ENCODE measurements around the gene HOXB9. TPM values are rescaled to one million over a fixed set of nuclear protein-coding genes. Genes with fewer than 3 reads are reported as not detected.

The HOXB9 gene
- polyA plus RNA-seq, 4 donors, result 51.6 to 75.3 (median 66.7) TPM

DNA sequence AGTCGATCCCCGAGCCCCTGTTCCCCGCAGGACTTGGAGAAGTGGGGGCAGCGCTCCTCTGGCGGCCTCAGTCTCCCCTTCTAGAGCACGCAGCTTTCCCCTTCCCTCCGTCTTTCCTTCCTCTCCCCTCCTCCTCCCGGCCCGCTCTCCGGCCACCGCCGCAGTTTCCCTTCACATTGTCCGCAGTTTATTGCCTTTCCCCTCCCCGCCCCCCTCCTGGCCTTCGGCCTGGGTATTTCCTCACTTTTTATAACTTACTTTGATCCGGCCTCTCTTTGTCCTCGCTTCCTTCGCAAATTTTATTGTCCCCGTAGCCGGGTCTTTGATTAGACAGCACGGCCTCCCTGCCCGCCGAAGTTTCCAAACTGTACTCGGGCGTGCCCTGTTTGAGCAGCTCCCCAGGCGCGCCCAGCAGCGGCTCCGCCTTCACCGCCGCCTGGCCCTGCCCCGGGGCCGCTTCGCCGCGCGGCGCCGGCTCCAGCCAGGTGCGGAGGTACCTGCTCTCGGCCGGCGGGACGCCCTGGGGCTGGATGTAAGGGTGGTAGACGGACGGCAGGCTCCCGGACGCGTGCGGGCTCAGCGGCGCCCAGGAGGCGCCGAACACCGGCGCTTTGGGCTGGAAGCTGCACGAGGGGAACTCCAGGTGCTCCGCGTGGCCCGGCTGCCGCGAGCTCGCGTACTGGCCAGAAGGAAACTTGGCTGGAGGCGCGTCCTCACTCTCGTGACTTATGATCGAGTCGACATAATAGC is 488 bp downstream of the HOXB9 start:
- DNase-seq (ENCODE audit: low read depth in 4 of 4, low spot score in 3 of 4), result no peak

DNA sequence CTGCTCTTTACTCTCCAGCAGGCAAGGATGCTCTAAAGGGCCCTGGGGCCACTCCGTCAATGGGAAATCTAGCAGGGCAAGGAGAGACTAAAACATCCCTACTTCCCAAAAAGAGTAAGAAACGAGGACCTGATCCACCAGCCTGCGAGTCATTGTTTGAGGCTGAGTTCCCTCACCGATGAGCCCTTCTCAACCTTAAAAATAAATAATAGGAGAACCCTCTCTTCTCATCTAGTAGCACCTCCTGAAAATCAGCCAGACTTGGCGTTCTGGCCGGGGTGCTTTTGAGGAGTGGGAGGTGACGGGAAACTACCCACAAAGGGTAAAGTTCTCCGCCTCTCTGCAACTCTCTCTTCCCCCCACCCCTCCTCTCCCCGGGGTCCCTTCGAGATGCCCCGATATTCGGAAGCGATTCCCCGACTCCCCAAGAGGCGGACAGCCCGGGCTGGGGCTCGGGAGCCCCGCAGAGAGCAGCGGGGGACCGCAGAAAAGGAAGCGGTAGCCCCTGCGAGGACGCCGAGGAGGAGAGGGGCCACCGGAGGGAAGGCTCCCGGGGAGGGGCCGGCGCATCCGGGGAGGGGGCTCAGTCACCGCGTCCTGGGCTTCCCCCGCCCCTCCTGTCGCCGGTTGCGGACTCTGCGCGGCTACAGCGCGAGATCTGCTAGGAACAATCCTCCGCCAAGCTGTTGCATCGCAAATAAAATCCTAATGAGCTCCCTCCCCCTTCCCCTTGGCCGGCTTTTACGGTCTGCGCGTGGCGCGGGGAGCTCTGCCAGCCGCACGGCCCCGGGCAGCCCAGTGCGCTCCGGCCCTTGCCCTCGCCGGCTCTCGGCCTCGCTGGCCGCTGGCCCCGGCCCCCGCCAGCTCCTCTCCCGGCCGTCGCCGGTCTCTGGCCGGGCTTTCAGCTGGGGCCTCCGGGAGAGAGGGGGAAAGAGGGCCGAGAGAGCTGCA is 1.3 kb downstream of the HOXB9 start:
- DNase-seq (ENCODE audit: low read depth in 4 of 4, low spot score in 3 of 4), result no peak

DNA sequence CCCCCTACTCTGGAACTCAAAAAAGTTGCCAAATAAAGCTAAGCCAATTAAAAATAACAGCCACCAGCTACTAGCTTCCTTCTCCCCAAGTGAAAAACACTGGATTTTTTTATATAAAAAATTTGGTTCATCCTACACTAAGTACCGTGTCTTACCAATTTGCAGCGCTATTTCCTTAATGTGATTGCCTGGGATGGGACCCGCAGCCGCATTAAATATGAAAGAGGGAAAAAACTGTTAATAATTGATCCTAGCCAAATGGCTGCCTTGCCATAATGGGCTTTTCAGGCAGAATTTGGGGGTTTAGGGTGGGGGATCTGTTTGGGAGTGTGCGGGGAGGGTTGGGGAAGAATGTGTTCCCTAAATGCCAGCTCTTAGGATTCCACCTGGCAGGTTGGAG is 2.0 kb downstream of the HOXB9 start:
- no peak for DNase-seq (ENCODE audit: low read depth in 4 of 4, low spot score in 3 of 4)

DNA sequence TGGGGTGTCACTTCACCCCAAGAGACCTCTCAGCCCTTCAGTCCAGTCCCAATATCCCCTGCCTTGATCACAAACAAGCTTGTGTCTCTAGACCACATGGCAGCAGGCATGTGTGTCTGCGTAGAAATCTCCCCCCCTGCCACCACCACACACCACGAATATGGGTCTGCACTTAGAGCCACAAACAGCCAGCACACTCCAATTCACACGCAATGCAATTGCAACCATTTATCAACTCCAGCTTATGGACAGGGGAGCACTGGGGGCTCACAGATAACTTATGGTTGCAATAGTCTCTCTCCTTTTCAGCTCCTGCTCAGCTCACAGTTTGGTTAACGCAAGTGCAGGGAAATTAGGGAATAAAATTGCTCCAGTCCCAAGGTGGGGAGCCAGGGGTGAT is 2.6 kb downstream of the HOXB9 start:
- no peak for DNase-seq (ENCODE audit: low read depth in 4 of 4, low spot score in 3 of 4)

- DNase-seq (ENCODE audit: low read depth in 4 of 4, low spot score in 3 of 4), result no peak
Observed at GRCh38 chr17:48622857-48623256, 3.3 kb downstream of the HOXB9 start.

- DNase-seq (ENCODE audit: low read depth in 4 of 4, low spot score in 3 of 4), result no peak
Observed at GRCh38 chr17:48621410-48622392, 4.5 kb downstream of the HOXB9 start.

- DNase-seq (ENCODE audit: low read depth in 4 of 4, low spot score in 3 of 4), result no peak
Observed at GRCh38 chr17:48620461-48621139, 5.6 kb downstream of the HOXB9 start.

DNA sequence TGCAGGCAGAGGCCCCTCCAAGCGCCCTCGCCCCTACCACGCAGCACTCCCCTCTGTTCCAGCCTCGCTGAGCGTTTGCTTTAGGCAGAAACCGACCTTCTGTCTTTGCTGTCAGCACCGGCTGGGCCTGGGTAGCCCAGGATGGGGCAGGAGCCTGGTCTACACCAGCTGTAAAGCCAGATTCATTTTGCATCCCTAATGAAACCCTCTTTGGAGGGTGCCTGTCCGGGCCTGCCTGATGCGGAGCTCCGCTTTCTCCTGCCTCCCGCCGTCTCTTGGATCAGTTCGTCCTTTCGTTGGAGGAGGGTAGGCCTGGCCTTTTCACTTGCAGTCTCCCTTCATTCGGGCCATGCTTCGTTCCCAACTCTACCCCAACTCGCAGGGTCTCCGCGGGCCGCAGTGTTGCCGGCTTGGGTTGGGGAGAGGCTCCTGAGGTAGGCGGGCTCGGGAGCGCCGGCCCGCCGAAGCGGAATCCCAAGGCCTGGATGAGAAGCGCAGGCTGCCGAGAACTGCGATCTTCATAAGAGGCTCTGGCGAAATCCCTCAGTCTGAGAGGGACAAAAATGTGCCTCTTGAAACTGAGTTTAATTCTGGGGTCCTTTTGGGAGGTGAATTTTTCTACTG is 6.2 kb downstream of the HOXB9 start:
- no peak for DNase-seq (ENCODE audit: low read depth in 4 of 4, low spot score in 3 of 4)

DNA sequence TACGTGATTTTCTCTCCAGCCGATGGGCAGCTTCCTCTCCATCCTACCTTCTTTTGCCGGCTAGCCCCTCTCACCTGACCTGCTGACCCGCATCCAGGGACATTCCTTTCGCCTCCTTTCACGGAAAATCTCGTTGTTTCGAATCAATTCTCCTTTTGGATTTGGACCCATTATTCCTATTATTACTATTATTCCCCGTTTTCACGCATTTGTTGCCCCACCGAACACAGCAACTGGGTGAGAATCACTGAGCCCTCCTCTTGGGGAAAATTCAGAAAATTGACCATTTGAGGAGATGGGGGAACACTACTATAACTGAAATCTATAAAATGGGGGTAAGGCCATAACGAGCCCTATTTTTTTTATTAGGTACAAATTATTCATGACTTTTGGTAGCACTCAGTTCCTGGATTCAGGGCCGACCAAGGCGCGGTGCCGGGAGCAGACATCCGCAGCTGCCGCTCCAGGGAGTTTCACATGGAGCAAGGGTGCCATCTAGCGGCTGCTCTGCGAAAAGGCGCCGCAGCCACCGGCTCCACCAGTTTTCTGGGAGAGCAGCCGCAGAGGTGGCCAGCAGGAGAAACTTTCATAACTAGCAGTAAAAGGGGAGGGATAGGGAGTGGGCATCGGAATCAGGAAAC is 7.8 kb downstream of the HOXB9 start:
- peak in 1 of 4 donors; percentile 85 for DNase-seq (ENCODE audit: low read depth in 4 of 4, low spot score in 3 of 4)

- DNase-seq (ENCODE audit: low read depth in 4 of 4, low spot score in 3 of 4), result no peak
Observed at GRCh38 chr17:48617471-48618255, 8.5 kb downstream of the HOXB9 start.

GRCh38 chr17:48616717-48617470 is 9.3 kb downstream of the HOXB9 start:
- no peak for DNase-seq (ENCODE audit: low read depth in 4 of 4, low spot score in 3 of 4)

GRCh38 chr17:48615963-48616716 is 10.0 kb downstream of the HOXB9 start:
- no peak for DNase-seq (ENCODE audit: low read depth in 4 of 4, low spot score in 3 of 4)

DNA sequence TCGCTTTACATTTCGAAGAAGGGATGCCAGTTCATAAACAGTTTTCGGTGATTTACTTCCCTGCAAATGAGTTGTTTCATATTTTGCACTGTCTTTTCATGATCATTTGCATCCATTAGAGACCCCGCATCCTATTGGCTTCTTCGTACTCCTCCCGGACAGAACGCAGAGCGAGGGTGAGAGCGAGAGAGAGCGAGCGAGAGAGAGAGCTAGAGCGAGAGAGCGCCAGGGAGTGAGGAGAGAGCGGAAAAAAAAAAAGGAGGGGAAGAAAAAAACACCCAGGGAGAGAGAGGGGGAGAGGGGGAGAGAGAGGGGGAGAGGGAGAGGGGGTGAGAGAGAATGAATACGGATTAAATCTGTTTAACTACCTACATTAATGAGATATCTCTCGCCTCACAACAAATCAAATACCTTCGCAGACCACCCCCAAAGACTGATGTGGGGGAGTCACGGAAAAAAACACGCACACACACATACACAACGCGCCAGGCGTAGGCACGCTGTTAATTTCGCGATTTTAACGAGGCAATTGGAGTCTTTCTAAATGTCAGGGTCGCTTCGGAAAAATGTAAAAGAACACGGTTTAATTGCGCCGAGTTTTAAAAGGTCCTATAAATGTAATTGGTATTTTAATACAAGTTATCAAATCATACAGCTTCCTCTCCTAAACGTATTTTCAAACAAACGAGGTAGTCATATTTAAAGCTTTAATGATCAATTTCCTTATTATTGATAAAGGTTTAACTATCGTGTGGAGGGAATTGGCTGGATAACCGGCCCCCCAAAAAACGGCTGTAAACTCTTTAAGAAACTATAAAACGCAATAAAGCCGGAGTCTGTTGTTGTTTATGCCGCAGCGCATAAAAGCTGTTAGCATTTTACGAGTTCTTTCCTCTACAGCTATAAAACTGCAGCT is 10.9 kb downstream of the HOXB9 start, which contains the start of gene HOXB8:
TSS of gene HOXB8 (minus strand) at position 246 of the 916 bp plus-strand sequence. CDS start 588 bp downstream, outside the sequence.
- DNase-seq (ENCODE audit: low read depth in 4 of 4, low spot score in 3 of 4), result no peak

- no peak for DNase-seq (ENCODE audit: low read depth in 4 of 4, low spot score in 3 of 4)
Observed at GRCh38 chr17:48613862-48614694, 12.1 kb downstream of the HOXB9 start.
